Prostate gland (tissue), 2 donors: ENCODE measurements around the gene KRTAP2-4.

Experiments used
- CTCF ChIP-seq, 4 experiments: fragments of 200-600 bp in 2 of 4; fragments of 450-650 bp in 2 of 4; sonication (generic) in 2 of 4; IDR thresholded peaks; 1 replicate in 3 of 4; 2 replicates in 1 of 4; pipeline ENCODE4 v1.5.1; 2016 to 2019; ENCODE audit warnings: antibody characterized with exemption in 4 of 4, mild to moderate bottlenecking in 2 of 4, moderate library complexity in 2 of 4
- POLR2A ChIP-seq: fragments of 450-650 bp; IDR thresholded peaks from one replicate; pipeline ENCODE4 v1.6.1; 2016; ENCODE audit warnings: antibody characterized with exemption, mild to moderate bottlenecking
- POLR2AphosphoS5 ChIP-seq: sonication (generic); formaldehyde crosslinking; IDR thresholded peaks from one replicate; pipeline ENCODE4 v1.6.1; 2017; ENCODE audit warnings: antibody characterized with exemption

- TF ChIP-seq CTCF (IDR thresholded peaks at IDR 0.05) (no peak), POLR2AphosphoS5 (no peak), POLR2A (no peak)
Measured at GRCh38 chr17:41103896-41104295, 38.2 kb upstream of the KRTAP2-4 start.
